SIG-M5 treated with dmso at 0.1 percent for 504 hours (cell line): ENCODE results near the gene PCBP4.

Source experiments
- DNase-seq: peaks from one replicate; lab custom pipeline; 2025; ENCODE audit not compliant: unreplicated experiment; lab: John Stamatoyannopoulos, UW

PCBP4 gene

DNA sequence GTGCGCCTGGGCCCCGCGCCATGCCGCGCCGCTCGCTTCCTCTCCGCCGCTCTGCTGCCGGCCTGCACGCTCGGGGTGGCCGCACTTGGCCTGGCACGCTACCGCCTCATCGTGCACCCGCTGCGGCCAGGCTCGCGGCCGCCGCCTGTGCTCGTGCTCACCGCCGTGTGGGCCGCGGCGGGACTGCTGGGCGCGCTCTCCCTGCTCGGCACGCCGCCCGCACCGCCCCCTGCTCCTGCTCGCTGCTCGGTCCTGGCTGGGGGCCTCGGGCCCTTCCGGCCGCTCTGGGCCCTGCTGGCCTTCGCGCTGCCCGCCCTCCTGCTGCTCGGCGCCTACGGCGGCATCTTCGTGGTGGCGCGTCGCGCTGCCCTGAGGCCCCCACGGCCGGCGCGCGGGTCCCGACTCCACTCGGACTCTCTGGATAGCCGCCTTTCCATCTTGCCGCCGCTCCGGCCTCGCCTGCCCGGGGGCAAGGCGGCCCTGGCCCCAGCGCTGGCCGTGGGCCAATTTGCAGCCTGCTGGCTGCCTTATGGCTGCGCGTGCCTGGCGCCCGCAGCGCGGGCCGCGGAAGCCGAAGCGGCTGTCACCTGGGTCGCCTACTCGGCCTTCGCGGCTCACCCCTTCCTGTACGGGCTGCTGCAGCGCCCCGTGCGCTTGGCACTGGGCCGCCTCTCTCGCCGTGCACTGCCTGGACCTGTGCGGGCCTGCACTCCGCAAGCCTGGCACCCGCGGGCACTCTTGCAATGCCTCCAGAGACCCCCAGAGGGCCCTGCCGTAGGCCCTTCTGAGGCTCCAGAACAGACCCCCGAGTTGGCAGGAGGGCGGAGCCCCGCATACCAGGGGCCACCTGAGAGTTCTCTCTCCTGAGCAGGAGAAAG is 11.1 kb downstream of the PCBP4 start:
- no peak for DNase-seq

DNA sequence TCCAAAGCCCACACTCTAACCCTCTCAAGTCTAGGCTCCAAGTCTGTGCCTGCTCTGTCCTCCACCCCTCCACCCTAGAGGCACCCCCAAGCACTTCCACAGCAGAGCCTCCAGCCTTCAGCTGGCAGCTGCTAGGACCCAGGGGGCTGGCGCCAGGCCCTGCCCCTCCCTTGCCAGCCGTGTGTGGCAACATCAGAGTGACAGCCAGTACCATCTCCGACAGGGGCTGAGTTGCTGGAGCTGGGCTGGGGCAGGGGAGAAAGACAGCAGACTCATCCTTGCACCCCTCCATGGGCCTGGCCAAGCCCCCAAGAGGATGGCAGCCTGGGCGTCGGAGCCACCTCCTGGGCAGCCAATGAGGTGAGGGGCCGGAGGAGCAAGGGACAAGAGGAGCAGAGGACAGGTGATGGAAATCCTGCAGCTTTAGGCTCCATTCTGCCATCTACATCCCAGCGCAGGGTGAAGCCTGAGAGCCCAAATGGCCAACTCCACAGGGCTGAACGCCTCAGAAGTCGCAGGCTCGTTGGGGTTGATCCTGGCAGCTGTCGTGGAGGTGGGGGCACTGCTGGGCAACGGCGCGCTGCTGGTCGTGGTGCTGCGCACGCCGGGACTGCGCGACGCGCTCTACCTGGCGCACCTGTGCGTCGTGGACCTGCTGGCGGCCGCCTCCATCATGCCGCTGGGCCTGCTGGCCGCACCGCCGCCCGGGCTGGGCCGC is 11.9 kb downstream of the PCBP4 start, which contains the start of gene GPR62:
Gene GPR62, plus strand, starts transcription at position 207 of the 718 bp plus-strand sequence. Its CDS starts 272 bp downstream, at position 479.
- no peak for DNase-seq

DNA sequence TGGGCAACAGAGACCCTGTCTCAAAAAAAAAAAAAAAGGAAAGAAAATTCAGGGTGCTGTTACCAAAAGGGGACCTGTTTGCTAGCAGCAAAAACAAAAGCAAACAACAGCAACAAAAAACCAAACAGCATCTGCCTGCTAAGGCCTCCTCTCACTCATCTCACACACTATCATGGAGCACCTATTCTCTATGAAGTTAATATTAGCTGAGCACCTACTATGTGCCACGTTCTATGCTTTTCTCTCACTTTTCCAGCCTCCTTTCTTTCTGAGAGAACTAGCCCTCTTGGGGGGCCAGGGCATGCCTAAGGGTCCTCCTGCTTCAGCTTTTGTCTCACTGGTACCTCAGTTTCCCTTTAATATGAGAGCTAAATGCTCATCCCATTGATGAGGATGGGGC is 12.5 kb downstream of the PCBP4 start:
- DNase-seq: no peak

DNA sequence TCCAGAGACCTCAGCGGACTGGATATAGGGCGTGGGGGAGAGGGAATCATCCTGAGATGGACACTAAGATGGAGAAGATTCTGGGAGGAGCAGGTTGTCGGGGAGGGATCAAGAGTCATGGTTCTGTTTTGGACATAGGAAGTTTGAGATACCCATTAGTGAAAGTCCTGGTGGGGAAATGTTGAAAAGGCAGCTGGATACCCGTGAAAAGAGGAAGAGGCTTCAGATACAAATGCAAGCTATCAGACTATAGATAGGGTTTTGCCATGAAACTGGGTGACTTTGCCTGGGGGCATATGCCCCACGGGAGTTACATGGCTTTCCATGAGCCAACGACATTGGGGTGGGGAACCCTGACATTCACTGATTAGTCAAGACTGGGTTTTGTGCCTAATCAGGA is 13.1 kb downstream of the PCBP4 start:
- peak; percentile 78 for DNase-seq

DNA sequence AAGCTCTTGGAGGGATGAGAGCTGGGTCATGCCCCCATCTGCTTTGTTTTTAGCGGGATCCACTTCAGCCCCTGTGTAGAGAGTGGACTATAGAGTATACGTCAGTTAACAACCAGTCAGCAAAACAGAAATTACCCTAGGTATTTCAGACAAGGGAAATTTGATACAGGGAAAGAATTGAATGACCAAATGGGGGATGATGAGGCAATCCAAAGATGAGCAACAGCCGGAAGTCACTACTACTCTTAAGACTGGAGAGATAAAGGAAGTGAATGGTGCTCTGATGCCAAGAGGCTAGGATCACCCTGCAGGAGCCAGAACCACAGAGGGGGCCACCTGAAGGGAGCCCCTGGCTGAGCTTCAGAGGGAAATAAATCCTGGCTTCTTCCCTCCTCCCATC is 13.8 kb downstream of the PCBP4 start:
- DNase-seq: peak; percentile 93

DNA sequence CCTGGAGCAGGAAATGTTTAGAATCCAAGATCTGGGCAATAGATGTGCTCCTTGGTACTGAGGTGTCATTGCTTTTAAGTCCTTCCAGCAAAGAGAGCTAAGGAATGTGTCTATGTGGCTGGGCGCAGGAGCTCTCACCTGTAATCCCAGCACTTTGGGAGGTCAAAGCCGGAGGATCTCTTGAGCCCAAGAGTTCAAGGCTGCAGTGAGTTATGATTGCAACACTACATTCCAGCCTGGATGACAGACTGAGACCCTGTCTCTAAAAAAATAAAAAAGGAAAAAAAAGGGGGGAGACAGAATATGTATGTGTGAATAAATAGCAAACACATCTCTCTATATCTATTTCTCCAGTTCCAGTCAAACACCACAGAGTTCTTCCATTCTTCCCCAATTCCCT is 16.4 kb downstream of the PCBP4 start:
- no peak for DNase-seq

DNA sequence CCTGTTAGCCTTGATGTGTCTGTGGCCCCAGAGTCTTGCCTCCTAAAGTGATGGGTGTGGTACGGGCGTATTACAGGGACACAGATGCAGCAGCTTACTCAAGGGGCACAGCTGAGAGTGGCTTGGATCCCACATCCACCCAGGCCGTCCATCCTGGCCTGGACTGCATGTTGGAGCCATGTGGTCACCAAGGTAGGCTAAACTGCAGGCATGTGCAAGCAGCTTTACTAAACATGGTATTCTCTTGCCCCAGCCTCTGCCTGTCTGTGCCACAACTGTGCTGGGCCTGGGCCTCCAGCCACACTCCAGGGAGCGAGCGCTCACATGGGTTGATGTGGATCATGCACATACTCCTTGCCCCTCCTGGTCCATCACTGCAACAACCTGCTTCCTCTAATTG is 18.1 kb downstream of the PCBP4 start:
- no peak for DNase-seq

GRCh38 chr3:51948016-51948580 is 19.2 kb downstream of the PCBP4 start:
- DNase-seq: no peak

GRCh38 chr3:51947215-51947900 is 19.9 kb downstream of the PCBP4 start:
- DNase-seq: no peak

GRCh38 chr3:51946796-51947195 is 20.5 kb downstream of the PCBP4 start:
- no peak for DNase-seq

GRCh38 chr3:51945926-51946705 is 21.1 kb downstream of the PCBP4 start:
- no peak for DNase-seq

- DNase-seq: no peak
Measured at GRCh38 chr3:51945031-51945840, 22.0 kb downstream of the PCBP4 start.

GRCh38 chr3:51944451-51945021 is 22.7 kb downstream of the PCBP4 start:
- DNase-seq: no peak

DNA sequence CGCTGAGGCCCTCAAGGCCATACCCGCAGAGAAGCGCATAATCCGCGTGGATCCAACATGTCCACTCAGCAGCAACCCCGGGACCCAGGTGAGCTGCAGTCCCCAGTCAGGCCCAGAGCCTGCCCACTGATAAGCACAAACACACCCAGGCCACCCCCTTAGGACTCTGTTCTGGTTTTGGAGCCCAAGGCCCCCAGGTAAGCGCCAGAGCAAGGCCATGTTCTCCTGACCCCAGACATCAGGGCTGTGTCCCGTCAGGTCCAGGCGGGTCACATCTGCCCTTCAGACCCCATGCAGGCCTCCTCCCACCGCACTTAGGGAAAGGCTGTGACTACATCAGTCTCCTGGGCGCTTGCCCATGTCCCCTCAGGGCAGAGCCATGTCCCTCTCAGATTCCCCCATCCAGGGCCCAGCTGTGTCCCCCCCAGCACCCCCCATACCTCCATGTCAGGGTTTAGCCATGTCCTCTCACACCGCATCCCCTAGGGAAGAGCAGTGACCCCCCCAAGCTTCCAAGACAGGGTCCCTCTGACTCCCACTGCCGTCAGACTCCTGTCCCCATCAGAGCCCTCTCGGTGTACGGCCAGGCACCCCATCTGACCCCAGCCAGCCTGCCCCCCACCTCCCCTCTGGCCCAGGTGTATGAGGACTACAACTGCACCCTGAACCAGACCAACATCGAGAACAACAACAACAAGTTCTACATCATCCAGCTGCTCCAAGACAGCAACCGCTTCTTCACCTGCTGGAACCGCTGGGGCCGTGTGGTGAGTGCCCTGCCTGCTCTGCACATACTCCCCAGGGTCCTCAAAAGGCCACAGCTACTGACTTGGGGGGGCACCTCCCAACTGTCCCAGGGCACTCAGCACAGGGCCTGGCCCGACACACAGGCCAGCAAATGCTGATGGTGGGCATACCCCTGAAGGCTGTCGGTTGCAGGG is 23.5 kb downstream of the PCBP4 start:
- no peak for DNase-seq

GRCh38 chr3:51942603-51943450 is 24.4 kb downstream of the PCBP4 start:
- DNase-seq: peak; percentile 28

GRCh38 chr3:51941798-51942602 is 25.3 kb downstream of the PCBP4 start, which contains the start of the genes PARP3 and RRP9:
Gene PARP3 (plus strand): TSS chr3:51942363. CDS start chr3:51943356, 993 bp downstream.
Gene RRP9 (minus strand): TSS chr3:51941904. CDS start chr3:51941867, 37 bp downstream.
- DNase-seq: peak; percentile 100
